ENCODE measurements around the gene NKAIN2. TPM values are rescaled to one million over a fixed set of nuclear protein-coding genes. Genes with fewer than 3 reads are reported as not detected.

Gene NKAIN2
- polyA plus RNA-seq, 1 of the 3 experiments (the other 2 are of a cell fraction), result not detected

DNA sequence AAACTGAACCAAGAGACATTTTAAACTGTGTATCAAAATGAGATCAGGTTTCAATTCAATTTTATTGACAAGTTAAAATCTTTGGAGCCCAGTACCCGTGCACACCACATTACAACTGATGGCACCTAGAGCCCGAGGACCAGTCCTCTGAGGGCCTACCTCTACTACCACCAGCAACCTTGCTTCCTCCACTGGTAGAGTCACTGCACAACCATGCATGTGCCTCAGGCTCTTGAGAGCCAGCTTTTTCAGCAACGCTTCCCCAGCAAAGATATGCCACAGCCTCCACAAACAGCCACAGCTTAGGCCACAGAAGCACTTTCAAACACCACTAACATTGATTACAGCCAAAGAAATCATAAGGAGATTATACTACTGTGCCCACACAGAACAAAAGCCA, 830.0 kb downstream of the NKAIN2 start:
- Histone ChIP-seq H3K36me3 (replicated peaks in 1 of 2; ENCODE audit: control insufficient read depth in 1 of 2, insufficient read depth in 2 of 2, low read length in 1 of 2) (no peaks in the 10 kb centered on the region), H3K9me2 (no peaks in the 10 kb centered on the region), H4K20me1 (ENCODE audit: insufficient read depth) (no peaks in the 10 kb centered on the region), H3K79me2 (ENCODE audit: insufficient read depth) (no peaks in the 10 kb centered on the region), H3K9ac (no peak overlapping the region), H3K27ac (ENCODE audit: low read depth in 2 of 2, low read length in 1 of 2) (no peak overlapping the region), H3K4me3 (ENCODE audit: low read depth in 2 of 2, low read length in 1 of 2) (no peak overlapping the region), H3K4me2 (no peak overlapping the region), H3K9me3 (no peaks in the 10 kb centered on the region), H3K27me3 (ENCODE audit: insufficient read depth) (no peaks in the 10 kb centered on the region), H3F3A (replicated peaks; ENCODE audit: insufficient read depth) (no peaks in the 10 kb centered on the region), H3K4me1 (ENCODE audit: control insufficient read depth in 1 of 2, insufficient read depth in 2 of 2, low read depth in 1 of 2, low read length in 1 of 2) (no peaks in the 10 kb centered on the region), H2AFZ (ENCODE audit: low read depth) (no peak overlapping the region)
- ChIA-PET POLR2A (no interaction called here), CTCF (no interaction called here)
- 0% methylated on average over 3 of the region's 3 CpGs for WGBS (ENCODE audit: low lambda C conversion rate)
- TF ChIP-seq, protein P1, sequence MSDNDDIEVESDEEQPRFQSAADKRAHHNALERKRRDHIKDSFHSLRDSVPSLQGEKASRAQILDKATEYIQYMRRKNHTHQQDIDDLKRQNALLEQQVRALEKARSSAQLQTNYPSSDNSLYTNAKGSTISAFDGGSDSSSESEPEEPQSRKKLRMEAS (IDR thresholded peaks at IDR 0.05; ENCODE audit: low read depth), result no peak
- TF ChIP-seq SIN3A (IDR thresholded peaks at IDR 0.05; ENCODE audit: borderline replicate concordance, low read depth, low read length) (no peak), RCOR1 (IDR thresholded peaks at IDR 0.05; ENCODE audit: low read length) (no peak), TCF12 (IDR thresholded peaks at IDR 0.05) (no peak), TEAD4 (IDR thresholded peaks at IDR 0.05; ENCODE audit: borderline replicate concordance, insufficient read depth) (no peak), EZH2phosphoT487 (IDR thresholded peaks at IDR 0.05; ENCODE audit: borderline replicate concordance, low read depth) (no peak), EP300 (IDR thresholded peaks at IDR 0.05; ENCODE audit: borderline replicate concordance in 1 of 2, low read depth in 1 of 2, low read length in 1 of 2) (no peak), RXRA (IDR thresholded peaks at IDR 0.05; ENCODE audit: borderline replicate concordance, low read depth) (no peak), CHD2 (IDR thresholded peaks at IDR 0.05; ENCODE audit: low read length, partially characterized antibody) (no peak), GABPA (IDR thresholded peaks at IDR 0.05; ENCODE audit: low read depth) (no peak), RAD21 (IDR thresholded peaks at IDR 0.05; ENCODE audit: low read length) (no peak), POLR2AphosphoS5 (IDR thresholded peaks at IDR 0.05; ENCODE audit: low read depth, low read length) (no peak), SMC3 (IDR thresholded peaks at IDR 0.05; ENCODE audit: low read depth, low read length) (no peak), MEF2A (IDR thresholded peaks at IDR 0.05; ENCODE audit: borderline replicate concordance, low read depth) (no peak)
- TF ChIP-seq, protein P2, sequence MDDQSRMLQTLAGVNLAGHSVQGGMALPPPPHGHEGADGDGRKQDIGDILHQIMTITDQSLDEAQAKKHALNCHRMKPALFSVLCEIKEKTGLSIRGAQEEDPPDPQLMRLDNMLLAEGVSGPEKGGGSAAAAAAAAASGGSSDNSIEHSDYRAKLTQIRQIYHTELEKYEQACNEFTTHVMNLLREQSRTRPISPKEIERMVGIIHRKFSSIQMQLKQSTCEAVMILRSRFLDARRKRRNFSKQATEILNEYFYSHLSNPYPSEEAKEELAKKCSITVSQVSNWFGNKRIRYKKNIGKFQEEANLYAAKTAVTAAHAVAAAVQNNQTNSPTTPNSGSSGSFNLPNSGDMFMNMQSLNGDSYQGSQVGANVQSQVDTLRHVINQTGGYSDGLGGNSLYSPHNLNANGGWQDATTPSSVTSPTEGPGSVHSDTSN (IDR thresholded peaks at IDR 0.05), result no peak
- TF ChIP-seq, protein P3, sequence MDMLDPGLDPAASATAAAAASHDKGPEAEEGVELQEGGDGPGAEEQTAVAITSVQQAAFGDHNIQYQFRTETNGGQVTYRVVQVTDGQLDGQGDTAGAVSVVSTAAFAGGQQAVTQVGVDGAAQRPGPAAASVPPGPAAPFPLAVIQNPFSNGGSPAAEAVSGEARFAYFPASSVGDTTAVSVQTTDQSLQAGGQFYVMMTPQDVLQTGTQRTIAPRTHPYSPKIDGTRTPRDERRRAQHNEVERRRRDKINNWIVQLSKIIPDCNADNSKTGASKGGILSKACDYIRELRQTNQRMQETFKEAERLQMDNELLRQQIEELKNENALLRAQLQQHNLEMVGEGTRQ (IDR thresholded peaks at IDR 0.05; ENCODE audit: borderline replicate concordance, low read depth, low read length), result no peak
- TF ChIP-seq, protein P4, sequence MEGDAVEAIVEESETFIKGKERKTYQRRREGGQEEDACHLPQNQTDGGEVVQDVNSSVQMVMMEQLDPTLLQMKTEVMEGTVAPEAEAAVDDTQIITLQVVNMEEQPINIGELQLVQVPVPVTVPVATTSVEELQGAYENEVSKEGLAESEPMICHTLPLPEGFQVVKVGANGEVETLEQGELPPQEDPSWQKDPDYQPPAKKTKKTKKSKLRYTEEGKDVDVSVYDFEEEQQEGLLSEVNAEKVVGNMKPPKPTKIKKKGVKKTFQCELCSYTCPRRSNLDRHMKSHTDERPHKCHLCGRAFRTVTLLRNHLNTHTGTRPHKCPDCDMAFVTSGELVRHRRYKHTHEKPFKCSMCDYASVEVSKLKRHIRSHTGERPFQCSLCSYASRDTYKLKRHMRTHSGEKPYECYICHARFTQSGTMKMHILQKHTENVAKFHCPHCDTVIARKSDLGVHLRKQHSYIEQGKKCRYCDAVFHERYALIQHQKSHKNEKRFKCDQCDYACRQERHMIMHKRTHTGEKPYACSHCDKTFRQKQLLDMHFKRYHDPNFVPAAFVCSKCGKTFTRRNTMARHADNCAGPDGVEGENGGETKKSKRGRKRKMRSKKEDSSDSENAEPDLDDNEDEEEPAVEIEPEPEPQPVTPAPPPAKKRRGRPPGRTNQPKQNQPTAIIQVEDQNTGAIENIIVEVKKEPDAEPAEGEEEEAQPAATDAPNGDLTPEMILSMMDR (IDR thresholded peaks at IDR 0.05), result no peak
- TF ChIP-seq, protein P5, sequence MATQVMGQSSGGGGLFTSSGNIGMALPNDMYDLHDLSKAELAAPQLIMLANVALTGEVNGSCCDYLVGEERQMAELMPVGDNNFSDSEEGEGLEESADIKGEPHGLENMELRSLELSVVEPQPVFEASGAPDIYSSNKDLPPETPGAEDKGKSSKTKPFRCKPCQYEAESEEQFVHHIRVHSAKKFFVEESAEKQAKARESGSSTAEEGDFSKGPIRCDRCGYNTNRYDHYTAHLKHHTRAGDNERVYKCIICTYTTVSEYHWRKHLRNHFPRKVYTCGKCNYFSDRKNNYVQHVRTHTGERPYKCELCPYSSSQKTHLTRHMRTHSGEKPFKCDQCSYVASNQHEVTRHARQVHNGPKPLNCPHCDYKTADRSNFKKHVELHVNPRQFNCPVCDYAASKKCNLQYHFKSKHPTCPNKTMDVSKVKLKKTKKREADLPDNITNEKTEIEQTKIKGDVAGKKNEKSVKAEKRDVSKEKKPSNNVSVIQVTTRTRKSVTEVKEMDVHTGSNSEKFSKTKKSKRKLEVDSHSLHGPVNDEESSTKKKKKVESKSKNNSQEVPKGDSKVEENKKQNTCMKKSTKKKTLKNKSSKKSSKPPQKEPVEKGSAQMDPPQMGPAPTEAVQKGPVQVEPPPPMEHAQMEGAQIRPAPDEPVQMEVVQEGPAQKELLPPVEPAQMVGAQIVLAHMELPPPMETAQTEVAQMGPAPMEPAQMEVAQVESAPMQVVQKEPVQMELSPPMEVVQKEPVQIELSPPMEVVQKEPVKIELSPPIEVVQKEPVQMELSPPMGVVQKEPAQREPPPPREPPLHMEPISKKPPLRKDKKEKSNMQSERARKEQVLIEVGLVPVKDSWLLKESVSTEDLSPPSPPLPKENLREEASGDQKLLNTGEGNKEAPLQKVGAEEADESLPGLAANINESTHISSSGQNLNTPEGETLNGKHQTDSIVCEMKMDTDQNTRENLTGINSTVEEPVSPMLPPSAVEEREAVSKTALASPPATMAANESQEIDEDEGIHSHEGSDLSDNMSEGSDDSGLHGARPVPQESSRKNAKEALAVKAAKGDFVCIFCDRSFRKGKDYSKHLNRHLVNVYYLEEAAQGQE (IDR thresholded peaks at IDR 0.05; ENCODE audit: low read depth, low read length), result no peak
- no peak for DNase-seq

Data from SK-N-SH (cell line).